AG08396 (cell line): ENCODE data around the gene CCND1.
A peak's percentile ranks its signal among the peaks of the same experiment; 100 is the strongest.
"Not testable (repeated sequence)": the region's sequence is repeated elsewhere in the genome, so short reads cannot be mapped to it uniquely, and the experiment has no call there.

Source experiments
- DNase-seq: peaks from one replicate; pipeline ENCODE4 v3.0.0; 2012; ENCODE audit warnings: low spot score, mixed read lengths

Gene CCND1

DNA sequence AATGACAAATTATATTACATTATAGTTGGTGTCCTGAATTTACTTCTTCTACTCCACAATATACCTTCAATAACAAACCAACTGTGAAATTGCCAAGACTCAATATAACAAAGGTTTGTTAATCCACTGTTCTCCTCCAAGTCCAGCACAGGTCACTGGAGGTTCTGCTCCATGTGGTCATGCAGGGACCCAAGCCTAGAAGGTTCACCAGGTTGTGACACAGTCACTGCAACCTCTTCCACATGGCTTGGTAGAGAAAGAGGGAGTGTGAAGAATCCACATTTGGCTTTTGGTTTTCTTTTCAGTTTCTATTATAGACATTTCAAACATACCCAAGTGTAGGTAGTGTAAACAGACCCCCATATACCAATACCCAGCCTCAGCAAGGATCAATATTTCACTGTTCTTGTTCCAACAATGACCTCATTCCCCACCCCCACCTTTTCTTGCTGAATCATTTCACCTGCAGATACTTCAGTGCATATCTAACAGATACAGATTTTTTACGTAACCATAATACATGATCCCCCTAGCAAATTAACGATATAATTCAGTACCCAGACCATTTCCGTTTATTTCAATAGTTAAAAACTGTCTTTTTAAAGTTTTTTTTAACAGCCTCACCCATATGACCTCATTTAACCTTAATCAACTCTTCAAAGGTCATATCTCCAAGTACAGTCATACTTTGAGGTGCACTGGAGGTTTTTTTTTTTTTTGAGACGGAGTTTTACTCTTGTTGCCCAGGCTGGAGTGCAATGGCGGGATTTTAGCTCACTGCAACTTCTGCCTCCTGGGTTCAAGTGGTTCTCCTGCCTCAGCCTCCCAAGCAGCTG is 48.7 kb downstream of the CCND1 start:
- no peak for DNase-seq

DNA sequence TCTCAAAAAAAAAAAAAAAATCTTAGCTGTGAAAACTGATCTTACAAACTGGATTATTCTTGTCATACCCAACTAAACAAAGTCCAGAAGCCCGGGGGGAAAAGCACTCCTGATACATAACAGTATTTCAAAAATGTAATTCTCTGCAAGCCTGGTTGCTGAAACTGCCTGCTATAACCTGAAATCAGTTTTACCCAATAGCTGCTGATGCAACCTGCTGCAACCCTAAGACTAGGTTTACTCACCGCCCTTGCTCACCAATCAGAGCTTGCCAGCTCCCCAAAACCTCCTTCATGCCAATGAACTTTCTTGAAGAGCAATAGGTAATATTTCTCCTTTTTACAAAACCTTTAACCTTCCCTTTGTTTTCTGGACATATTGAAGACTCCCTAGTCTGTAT is 50.5 kb downstream of the CCND1 start:
- no peak for DNase-seq

DNA sequence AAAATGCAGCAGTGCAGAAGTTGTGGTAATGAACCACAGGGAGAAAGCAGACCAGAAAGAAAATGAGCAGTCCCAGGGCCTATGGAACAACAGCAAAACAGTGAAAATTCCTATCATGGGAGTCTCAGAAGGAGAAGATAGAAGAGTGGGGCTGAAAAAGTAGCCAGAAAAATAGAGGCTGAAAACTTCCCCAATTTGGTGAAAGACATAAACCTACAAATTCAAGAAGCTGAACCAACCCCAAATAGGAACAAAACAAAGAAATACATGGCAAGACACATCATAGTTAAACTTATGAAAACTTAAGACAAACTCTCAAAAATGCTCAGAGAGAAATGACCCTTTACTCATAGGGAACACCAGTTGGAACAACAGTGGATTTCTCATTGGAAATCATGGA is 51.5 kb downstream of the CCND1 start:
- DNase-seq = no peak

DNA sequence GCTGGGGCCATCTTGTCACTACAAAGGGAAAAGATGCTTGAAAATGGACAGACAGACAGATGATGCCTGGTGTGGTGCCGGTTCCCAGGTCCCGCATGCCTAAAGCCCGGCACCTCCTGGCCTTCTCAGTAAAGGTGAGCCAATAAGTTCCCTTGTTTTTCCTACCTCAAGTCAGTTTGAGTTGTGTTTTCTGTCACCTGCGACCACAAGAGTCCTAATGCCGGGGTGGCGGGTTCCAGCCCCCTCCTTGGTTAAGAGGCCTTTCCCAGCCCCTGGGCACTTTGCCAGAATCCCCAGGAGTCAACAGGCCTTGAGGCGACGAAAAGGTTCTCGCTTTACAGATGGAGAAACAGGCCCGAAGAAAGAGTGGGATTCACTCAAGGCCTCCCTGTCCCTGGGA is 53.8 kb downstream of the CCND1 start:
- no peak for DNase-seq

DNA sequence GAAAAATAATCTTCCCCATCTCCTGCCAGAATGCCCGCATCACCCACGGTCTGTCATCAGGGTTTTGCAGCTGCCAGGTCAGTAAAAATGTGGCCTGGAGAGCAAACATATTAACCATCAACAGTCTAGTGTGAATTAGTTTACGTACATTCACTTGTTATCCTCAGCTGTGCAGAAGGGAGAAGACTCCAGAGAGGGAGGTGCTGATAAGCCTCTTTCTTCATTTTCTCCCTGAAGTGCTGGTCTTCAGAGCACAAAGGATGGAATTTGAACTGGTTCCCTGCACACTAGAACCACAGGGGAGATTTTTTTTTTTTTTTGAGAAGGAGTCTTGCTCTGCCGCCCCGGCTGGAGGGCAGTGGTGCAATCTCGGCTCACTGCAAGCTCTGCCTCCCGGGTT is 54.6 kb downstream of the CCND1 start:
- DNase-seq = no peak

DNA sequence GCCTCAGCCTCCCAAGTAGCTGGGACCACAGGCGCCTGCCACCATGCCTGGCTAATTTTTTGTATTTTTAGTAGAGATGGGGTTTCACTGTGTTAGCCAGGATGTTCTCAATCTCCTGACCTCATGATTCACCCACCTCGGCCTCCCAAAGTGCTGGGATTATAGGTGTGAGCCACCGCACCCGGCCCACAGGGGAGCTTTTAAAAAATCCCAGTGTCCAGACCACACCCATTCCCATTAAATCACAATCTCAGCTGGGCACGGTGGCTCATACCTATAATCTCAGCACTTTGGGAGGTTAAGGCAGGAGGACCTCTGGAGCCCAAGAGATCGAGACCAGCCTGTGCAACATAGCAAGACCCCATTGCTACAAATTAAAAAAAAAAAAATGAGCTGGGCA is 55.0 kb downstream of the CCND1 start:
- DNase-seq = not testable (repeated sequence)

DNA sequence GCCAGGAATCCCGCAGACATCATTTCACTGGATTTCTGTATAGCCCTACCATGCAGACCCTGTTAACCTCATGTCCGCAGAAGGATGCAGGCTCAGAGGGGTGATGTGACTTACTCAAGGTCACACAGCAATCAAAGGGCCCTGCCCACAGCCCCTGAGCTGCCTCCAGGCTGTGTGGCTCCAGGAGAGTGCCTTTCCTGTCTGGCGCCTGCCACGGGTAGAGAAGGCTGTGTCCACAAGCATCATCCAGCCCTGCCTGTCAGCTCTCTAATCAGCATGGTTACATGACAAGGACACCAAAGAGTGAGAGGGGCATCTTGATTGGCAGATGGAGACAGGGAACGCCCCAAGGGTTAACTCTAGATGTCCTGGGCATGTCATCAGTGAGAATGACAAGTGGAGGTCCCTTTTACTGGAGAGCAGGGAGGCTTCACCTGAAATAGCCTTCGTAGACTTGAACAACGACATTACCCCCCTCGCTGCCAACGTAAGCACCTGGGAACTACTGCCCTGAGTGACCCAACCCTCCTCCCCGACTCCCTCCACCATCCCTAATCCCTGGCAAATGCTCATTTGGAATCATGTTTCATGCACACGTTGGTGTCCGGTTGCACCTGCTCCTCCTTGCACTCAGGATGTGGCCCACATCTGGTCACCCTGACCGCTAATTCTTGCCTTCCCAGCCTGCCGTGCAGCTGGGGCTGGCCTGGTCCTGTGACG is 56.0 kb downstream of the CCND1 start:
- DNase-seq = no peak

DNA sequence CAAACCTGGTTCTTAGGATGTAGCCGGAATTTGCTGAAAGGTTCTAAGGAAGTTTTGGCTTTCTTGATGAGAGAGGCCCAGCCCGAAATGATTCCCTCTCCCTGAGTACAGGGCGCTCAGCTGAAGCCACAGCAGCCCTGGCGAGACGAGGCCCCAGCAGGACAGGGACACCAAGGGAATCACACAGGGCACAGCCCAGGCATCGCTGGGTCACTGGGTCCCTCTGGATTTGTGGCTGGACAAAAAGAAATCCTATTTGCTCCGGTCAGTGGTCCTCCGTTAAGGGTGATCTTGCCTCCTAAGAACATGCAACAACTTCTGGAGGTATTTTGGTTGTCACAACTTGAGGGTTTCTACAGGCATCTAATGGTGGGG is 56.5 kb downstream of the CCND1 start:
- DNase-seq = no peak

DNA sequence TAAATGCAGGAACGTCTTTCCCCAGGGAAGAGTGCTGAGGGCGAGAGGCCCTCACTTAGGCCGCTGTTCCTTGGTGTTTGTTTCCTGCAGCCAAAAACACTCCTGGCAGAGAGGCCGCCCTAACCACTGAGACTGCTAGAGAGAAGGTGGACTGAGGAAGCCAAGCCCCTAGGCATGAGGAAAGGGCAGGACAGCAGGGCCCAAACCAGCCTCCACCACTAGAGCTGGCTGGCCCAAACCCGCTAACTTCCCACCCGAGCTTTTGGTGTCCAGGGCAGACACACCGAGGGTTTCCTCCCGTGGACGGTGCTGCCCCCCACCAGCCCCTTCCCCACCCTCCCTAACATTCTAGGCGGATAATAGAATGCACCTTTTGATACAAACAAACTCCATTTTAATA is 56.9 kb downstream of the CCND1 start:
- no peak for DNase-seq

DNA sequence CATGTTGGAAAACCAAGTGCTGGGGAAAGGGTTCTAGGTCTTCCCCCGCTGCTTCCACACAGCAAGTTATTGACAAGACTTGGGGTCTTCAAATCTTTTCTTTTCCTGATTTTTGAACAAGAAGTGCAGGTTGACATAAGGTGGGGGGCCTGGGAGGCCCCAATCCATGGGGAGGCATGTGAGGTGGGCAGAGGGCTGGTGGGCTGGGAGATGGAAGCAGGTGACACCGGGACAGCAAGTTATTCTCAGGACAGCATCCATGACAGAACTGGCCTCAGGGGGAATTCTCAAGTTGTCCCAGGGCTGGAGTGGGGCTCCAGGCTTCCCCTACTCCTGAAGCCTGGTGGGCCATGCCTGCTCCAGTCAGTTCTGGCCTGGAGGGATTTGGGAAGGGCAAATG is 57.4 kb downstream of the CCND1 start:
- no peak for DNase-seq

DNA sequence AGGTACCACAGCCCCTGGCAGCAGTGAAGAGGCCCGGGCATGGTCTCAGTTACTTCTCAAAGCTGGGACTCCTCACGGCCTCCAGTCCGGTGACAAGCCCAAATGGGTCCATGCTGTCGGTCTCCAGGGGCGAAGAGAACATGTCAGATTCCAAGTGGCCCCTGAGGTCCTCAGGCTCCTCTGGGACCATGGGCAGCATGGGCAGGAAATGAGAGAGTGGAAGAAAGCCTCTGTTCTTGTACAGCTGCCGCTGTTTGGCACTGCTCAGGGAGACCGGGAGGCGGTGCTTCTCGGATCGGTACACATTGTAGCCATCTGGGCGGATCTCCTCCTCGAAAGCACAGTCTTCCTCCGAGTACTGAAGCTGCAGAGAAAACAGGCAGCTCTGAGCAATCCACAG is 58.3 kb downstream of the CCND1 start:
- no peak for DNase-seq

DNA sequence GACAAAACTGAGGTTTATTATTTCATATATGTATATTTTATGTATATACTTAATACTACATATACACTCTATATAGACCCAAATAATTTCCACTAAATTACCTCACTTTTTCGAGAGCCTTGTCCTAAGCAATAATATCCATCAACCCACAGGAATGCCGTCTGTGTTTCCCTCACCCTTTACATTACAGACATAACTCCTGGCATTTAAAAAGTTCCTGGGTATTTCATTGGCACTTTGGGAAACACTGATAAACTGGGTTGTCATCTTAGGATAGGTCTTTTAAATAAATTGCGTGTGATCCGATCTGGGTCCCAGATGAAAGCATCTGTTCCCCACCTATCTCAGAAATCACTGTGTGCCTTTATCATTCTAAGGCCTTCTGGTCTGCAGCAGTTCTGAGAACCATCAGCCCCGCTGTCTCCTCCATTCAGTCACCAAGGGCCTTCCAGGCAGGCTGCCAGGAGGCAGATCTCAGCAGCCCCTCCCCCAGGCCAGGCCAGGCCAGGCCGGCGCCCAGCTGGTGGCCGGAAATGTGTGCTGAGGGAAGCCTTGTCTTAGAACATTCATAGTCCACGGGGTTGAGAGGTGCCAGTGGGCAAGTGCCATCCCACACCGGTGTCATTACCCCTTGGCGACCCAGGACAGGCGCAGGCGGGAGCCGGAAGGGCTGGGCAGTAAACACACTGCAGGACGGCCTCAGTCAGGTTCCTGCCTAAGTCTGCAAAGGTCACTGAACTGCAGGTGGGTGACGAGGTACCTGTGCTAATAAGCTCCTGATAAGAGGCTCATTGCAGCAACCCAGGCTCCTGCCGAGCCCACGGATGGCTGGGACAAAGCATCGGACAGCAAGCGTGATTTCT is 59.6 kb downstream of the CCND1 start:
- DNase-seq = peak; percentile 81

DNA sequence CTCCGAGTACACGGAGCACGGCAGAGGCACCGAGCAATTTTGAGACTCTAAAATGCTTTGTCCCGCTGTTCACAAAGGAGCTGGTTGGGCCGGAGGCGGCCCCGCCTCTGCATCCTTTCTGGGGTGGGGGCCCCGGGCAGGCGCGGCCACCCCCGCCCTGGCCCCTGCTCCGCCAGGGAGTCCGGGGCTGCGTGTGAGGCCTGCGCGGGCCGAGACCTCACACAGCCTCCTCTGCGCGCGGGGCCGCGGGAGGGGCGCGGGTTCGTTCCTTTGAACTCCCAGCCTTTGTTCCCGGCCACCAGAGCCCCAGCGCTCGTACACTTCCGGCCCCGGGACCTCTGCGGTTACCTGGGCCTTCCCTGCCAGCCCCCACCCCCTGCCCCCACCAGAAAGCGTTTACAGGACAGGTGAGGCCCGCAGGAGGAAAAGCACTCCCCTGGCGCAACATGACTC is 61.3 kb downstream of the CCND1 start:
- no peak for DNase-seq

DNA sequence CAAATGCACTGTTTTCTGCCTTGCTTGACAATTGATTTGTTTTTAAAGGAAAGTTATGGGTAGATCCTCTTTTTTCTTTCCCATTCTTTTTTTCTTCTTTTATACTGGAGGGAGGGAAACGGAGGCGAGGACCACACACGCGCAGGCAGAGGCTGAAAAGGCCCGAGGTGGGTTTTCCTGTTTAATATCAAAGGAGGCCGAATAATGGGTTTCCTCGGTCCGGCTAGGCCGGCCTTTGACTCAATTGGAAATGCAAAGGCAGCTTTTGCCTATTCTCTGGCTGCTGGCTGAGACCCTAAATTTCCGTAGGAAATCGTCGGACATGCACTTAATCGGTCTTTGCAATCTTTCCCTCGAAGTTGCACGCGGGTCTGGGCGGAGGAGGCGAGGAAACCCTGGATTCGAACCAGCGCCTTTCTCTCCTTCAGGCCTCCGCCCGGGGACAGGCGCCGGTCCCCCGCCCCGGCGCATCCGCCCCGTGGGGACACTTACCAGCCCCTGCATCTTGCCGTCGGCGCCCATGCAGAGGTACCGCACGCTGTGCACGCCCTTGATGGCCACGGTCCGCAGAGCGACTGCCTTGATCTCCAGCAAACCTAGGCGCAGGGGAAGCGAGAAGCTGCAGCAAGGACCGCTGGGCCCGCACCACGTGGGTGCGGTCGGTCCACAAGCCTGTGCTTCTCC is 62.0 kb downstream of the CCND1 start:
- DNase-seq = no peak

DNA sequence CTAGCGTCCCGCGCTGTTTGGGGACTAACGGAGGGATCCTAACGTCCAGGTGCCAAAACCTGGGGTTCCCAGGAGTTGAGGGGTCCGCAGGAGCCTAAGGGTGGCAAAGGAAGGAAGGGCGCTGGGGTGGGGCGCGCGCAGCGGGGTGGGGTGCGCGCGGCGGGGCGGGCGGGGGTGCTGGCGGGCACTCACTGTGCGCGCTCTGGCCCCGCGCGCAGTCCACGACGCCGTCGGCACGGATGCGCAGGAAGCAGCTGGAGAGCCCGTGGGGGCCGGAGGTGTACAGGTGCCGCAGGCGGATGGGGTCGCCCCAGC is 62.5 kb downstream of the CCND1 start:
- DNase-seq = no peak
